Astrocyte of the spinal cord (primary cell): ENCODE data around the gene RNASEH2B.

ENCODE experiments used
- DNase-seq: peaks from one replicate; pipeline ENCODE4 v3.0.0; 2011; ENCODE audit warnings: low read depth, low spot score
- H3K4me3 ChIP-seq: 2 replicates; pipeline ENCODE4 v1.5.1; 2011; ENCODE audit warnings: low read depth, mild to moderate bottlenecking, low read length, moderate library complexity
- CTCF ChIP-seq: IDR thresholded peaks from 2 replicates; pipeline ENCODE4 v1.5.1; 2012; ENCODE audit warnings: low read depth, mild to moderate bottlenecking, low read length, inconsistent platforms
- in situ Hi-C: cut with HindIII; loops from 2 replicates; pipeline ENCODE4 v1.10.0; 2017; ENCODE audit warnings: low sequenced_read_pairs

Gene RNASEH2B

GRCh38 chr13:50891206-50891605 is 18.4 kb upstream of the RNASEH2B start:
- no peak for DNase-seq
- TF ChIP-seq CTCF, result no peak
- in situ Hi-C loops, result no loop called here
- no peak overlapping the region for H3K4me3 ChIP-seq

GRCh38 chr13:50892210-50892944 is 17.2 kb upstream of the RNASEH2B start:
- DNase-seq, result no peak
- no peak for TF ChIP-seq CTCF
- H3K4me3 ChIP-seq, result no peak overlapping the region
- in situ Hi-C loops, result no loop called here

DNA sequence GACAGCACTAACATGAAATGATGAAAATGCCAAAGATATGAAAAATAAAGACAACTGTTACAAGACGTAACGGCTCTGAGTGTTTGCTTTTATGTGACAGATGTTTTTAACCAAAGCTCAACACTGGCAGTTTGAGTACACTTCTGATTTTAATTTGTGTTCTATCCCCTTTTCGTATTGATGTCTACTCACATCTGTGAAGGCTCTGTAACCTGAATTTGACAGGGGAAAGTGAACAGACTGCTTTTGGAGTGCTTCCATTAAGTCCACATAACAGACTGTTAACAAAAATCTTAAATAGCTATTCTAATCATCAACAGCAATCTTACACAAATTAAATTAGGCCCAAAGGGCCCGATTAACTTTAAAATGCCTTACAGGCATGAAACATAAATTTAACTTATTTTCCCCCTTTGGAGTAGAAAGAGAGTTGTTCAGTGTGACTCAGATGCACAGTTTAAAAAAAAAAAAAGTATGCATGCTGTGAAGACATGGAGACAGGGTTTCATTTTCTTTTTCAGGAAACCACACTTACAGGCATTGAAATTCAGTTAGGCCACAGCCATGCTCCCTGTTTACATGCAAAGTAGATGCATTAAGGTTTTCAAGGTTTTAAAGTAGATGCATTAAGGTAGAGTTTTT is 16.3 kb upstream of the RNASEH2B start:
- peak; percentile 71 for DNase-seq
- no peak for TF ChIP-seq CTCF
- H3K4me3 ChIP-seq, result no peak overlapping the region
- in situ Hi-C loops, result no loop called here

DNA sequence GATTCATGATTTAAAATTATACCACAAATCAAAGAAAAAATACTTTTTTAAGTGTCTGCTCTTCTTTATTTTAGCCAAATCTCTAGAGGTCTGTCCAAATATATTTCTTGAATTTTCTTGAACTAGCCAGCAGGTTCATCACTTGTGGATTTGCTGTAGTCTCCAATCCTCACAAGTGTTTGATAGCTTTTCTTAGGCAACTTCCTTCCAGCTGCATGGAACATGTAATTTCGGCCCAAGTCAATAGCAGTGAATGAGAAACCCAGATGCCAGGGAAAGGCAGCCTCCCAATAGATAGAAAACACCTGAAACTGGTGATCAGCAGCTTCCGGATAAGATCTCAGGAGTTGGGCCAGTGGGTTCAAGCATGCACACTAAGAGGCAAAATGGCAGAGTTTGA is 15.6 kb upstream of the RNASEH2B start:
- in situ Hi-C loops, result no loop called here
- H3K4me3 ChIP-seq, result no peak overlapping the region
- no peak for TF ChIP-seq CTCF
- no peak for DNase-seq

DNA sequence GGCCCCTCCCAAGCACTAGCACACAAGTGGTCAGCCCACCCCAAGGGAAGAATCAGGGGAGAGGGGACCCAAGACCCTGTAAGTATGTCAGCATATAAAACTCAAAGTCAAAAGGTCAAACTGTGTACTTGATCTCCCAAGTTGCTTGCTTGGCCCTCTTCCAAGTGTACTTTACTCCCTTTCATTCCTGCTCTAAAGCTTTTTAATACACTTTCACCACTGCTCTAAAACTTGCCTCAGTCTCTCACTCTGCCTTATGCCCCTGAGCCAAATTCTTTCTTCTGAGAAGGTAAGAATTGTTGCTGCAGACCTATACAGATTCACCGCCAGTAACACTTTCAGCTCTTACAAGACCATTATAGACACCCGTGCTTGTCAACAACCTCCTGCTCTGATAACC is 15.1 kb upstream of the RNASEH2B start:
- H3K4me3 ChIP-seq, result no peak overlapping the region
- no peak for TF ChIP-seq CTCF
- in situ Hi-C loops, result no loop called here
- no peak for DNase-seq

GRCh38 chr13:50898338-50898737 is 11.3 kb upstream of the RNASEH2B start:
- TF ChIP-seq CTCF, result no peak
- in situ Hi-C loops, result no loop called here
- DNase-seq, result no peak
- H3K4me3 ChIP-seq, result no peak overlapping the region
